Calu3 (cell line): ENCODE data around the gene OCIAD1. TPM values are rescaled to one million over a fixed set of nuclear protein-coding genes. Genes with fewer than 3 reads are reported as not detected.
"Not testable (repeated sequence)": the region's sequence is repeated elsewhere in the genome, so short reads cannot be mapped to it uniquely, and the experiment has no call there.

Source experiments
- BruUV-seq: library from RNA; stranded (reverse); fragments of 400-500 nt; replicated peaks from 2 replicates; lab custom pipeline; 2021; lab: Mats Ljungman, UMichigan
- CTCF ChIA-PET: fragments of 300-600 bp; sonication (Branson Sonifier 250); formaldehyde crosslinking; loops from one replicate; lab custom pipeline; 2022; ENCODE audit warnings: antibody characterized with exemption; lab: Charles Lee
- DNase-seq: peaks from one replicate; pipeline ENCODE4 v3.0.0; 2022
- H3K27ac Mint-ChIP-seq: one replicate; pipeline ENCODE4 v1.8.0; 2022; ENCODE audit warnings: mixed read lengths; ENCODE audit not compliant: unreplicated experiment
- H3K27me3 Mint-ChIP-seq: one replicate; pipeline ENCODE4 v1.8.0; 2022; ENCODE audit warnings: mixed read lengths; ENCODE audit not compliant: unreplicated experiment
- H3K36me3 Mint-ChIP-seq: one replicate; pipeline ENCODE4 v1.8.0; 2022; ENCODE audit warnings: mild to moderate bottlenecking, moderate library complexity, mixed read lengths; ENCODE audit not compliant: insufficient read depth, unreplicated experiment
- H3K4me1 Mint-ChIP-seq: one replicate; pipeline ENCODE4 v1.8.0; 2022; ENCODE audit warnings: mild to moderate bottlenecking, low read depth, mixed read lengths; ENCODE audit not compliant: unreplicated experiment
- H3K4me3 Mint-ChIP-seq: one replicate; pipeline ENCODE4 v1.8.0; 2022; ENCODE audit warnings: mild to moderate bottlenecking, low read depth, moderate library complexity, mixed read lengths; ENCODE audit not compliant: unreplicated experiment
- H3K9me3 Mint-ChIP-seq: one replicate; pipeline ENCODE4 v1.8.0; 2022; ENCODE audit warnings: low read depth, mixed read lengths; ENCODE audit not compliant: unreplicated experiment
- intact Hi-C: fragments of 100-400 bp; cut with micrococcal nuclease; formaldehyde crosslinking; loops from one replicate; pipeline ENCODE4 v1.10.0; 2022; ENCODE audit not compliant: unreplicated experiment
- total RNA-seq: library from RNA; stranded (reverse); gene quantifications from 2 replicates; pipeline ENCODE4 v1.2.3, GENCODE V29; 2022
- TF ChIP-seq, protein P1 (sequence below): fragments of 200-600 bp; IDR thresholded peaks from one replicate; pipeline ENCODE4 v1.8.0; 2022; ENCODE audit warnings: antibody characterized with exemption; ENCODE audit not compliant: unreplicated experiment

Gene OCIAD1
- total RNA-seq, 1 experiment from 2014 or later: 103 TPM

DNA sequence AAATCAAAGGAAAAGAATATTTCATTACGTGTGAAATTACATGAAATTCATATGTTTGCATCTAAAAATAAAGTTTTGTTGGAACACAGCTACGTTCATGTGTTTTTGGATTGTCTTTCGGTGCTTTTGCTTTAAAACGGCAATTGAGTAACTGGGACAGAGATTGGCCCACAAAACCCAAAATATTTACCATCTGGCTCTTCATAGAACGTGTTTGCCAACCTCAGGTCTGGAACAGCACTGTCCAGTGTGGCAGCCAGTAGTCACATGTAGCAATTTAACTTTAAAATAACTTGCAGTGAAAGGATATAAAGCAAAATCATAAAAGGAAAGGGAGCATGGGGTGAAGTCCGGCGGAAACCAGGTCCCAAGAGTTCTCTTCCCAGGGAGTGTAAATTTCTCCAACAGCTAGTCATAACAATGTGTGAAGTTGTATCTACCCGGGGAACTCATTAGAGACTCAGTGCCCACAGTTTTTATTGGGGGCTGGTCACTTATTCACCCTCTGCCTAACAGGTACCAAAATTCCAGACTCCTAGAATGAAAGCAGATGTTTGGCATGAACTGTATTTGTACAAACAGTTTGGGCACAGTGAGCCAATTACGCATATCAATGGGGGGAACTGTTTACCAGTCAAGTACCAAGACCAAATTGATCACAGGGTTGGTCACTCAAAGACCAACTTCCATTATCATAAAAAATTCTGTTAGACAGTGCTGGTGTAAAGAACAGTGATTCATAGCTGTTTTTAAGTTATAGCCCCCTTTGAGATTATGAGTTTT is 10.3 kb downstream of the OCIAD1 start:
- no TSS peak for BruUV-seq
- DNase-seq: no peak
- Mint-ChIP-seq H3K27ac (no peak overlapping the region), H3K4me3 (no peak overlapping the region), H3K4me1 (no peaks in the 10 kb centered on the region), H3K36me3 (peaks cover 9% of the 10 kb centered on the region), H3K9me3 (no peaks in the 10 kb centered on the region), H3K27me3 (no peaks in the 10 kb centered on the region)
- intact Hi-C loops: loop anchor here (10.0 kb wide), 1 partner anchor 266 kb away; no protein-coding TSS in a partner anchor
- TF ChIP-seq, protein P1, sequence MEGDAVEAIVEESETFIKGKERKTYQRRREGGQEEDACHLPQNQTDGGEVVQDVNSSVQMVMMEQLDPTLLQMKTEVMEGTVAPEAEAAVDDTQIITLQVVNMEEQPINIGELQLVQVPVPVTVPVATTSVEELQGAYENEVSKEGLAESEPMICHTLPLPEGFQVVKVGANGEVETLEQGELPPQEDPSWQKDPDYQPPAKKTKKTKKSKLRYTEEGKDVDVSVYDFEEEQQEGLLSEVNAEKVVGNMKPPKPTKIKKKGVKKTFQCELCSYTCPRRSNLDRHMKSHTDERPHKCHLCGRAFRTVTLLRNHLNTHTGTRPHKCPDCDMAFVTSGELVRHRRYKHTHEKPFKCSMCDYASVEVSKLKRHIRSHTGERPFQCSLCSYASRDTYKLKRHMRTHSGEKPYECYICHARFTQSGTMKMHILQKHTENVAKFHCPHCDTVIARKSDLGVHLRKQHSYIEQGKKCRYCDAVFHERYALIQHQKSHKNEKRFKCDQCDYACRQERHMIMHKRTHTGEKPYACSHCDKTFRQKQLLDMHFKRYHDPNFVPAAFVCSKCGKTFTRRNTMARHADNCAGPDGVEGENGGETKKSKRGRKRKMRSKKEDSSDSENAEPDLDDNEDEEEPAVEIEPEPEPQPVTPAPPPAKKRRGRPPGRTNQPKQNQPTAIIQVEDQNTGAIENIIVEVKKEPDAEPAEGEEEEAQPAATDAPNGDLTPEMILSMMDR: no peak
- CTCF ChIA-PET: no interaction called here

DNA sequence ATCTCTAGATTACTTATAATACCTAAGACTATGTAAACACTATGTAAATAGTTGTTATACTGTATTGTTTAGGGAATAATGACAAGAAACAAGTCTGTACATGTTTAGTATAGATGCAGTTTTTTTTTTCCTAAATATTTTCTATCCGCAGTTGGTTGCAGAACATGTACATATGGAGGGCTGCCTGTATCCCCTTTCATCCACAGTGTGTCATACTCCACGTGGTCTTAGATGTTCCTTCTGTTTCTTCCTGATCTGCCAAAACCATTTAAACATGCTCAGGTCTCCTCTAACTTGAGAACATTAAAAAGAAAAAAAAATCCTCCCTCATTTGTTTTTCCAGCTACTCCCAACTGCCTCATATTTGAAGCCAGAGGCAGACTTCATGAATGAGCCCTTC is 14.0 kb downstream of the OCIAD1 start:
- BruUV-seq: no TSS peak
- Mint-ChIP-seq H3K27me3 (no peaks in the 10 kb centered on the region), H3K4me1 (no peaks in the 10 kb centered on the region), H3K36me3 (peaks cover 5% of the 10 kb centered on the region), H3K4me3 (no peak overlapping the region), H3K9me3 (no peaks in the 10 kb centered on the region), H3K27ac (no peak overlapping the region)
- DNase-seq: no peak
- TF ChIP-seq, protein P1: no peak
- CTCF ChIA-PET: no interaction called here
- intact Hi-C loops: loop anchor here (10.0 kb wide), 1 partner anchor 270 kb away; no protein-coding TSS in a partner anchor

DNA sequence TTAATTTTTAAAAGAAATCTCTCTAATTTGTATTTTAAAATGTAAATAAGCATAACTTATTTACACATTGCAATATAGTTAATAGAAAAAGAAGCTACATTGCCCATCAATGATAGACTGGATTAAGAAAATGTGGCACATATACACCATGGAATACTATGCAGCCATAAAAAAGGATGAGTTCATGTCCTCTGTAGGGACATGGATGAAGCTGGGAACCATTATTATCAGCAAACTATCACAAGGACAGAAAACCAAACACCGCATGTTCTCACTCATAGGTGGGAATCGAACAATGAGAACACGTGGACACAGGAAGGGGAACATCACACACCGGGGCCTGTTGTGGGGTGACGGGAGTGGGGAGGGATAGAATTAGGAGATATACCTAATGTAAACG is 17.9 kb downstream of the OCIAD1 start:
- DNase-seq, H3K4me3 Mint-ChIP-seq, H3K27me3 Mint-ChIP-seq, H3K9me3 Mint-ChIP-seq, CTCF ChIA-PET, H3K27ac Mint-ChIP-seq, BruUV-seq, H3K4me1 Mint-ChIP-seq: not testable (repeated sequence)
- peaks cover 13% of the 10 kb centered on the region for H3K36me3 Mint-ChIP-seq
- intact Hi-C loops: loop anchor here (10.0 kb wide), 1 partner anchor 274 kb away; no protein-coding TSS in a partner anchor

DNA sequence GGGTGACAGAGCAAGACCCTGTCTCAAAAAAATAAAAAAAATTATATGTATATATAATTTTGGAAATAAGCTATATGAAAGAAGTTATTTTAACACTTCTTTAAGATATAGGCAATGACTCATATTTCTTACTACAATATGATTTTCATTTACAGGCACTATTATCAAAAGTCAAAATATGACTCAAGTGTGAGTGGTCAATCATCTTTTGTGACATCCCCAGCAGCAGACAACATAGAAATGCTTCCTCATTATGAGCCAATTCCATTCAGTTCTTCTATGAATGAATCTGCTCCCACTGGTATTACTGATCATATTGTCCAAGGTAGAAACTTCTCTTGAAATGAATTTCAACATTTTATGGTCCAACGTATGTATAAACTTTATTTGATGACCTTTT is 20.8 kb downstream of the OCIAD1 start:
- H3K9me3 Mint-ChIP-seq: no peaks in the 10 kb centered on the region
- peaks cover 10% of the 10 kb centered on the region for H3K36me3 Mint-ChIP-seq
- H3K27ac Mint-ChIP-seq: no peak overlapping the region
- no peaks in the 10 kb centered on the region for H3K4me1 Mint-ChIP-seq
- CTCF ChIA-PET: no interaction called here
- no peaks in the 10 kb centered on the region for H3K27me3 Mint-ChIP-seq
- DNase-seq: no peak
- no TSS peak for BruUV-seq
- intact Hi-C loops: no loop called here
- H3K4me3 Mint-ChIP-seq: no peak overlapping the region
- TF ChIP-seq, protein P1: no peak
